ENCODE data around the gene ADNP2. TPM values are rescaled to one million over a fixed set of nuclear protein-coding genes. Genes with fewer than 3 reads are reported as not detected.

ADNP2 gene
- total and polyA plus RNA-seq, 2 of the 4 experiments (the other 2 are of a cell fraction) = 5.6 to 18.3 TPM

DNA sequence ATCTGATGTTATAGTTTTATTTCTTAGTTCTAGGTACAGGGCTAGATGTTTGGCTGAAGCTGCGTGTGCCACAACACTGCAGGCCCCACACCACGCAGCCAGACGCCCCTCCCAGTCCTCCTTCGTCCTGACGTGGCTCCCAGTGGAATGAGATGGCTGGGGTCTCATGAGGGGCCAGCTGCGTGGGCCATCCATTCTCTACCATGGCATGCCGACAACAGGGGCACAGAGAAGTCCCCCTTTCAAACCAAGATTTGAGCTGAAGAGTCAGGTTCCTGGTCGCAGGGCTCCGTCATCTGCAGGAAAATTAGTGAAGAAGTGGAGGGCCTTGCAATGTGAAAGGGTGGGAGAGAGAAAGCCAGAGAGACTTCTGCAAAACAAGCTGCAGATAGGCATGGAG is 73.8 kb downstream of the ADNP2 start:
- Histone ChIP-seq H2AFZ (replicated peaks; ENCODE audit: low read length, poor library complexity) (no peak overlapping the region), H4K5ac (ENCODE audit: low read depth, low read length) (no peak overlapping the region), H3K23ac (ENCODE audit: low read depth, low read length) (no peak overlapping the region), H3K9me1 (ENCODE audit: insufficient read depth, low read length) (peaks cover 3% of the 10 kb centered on the region; the same call in 1 of the 2 replicates), H4K8ac (ENCODE audit: low read depth in 2 of 2, low read length in 2 of 2) (no peak overlapping the region), H3K4me2 (ENCODE audit: low read depth, low read length) (no peak overlapping the region), H3K14ac (replicated peaks; ENCODE audit: low read depth, low read length) (no peak overlapping the region), H2BK5ac (ENCODE audit: low read depth, low read length, poor library complexity, severe bottlenecking) (no peak overlapping the region), H3K36me3 (ENCODE audit: control insufficient read depth, insufficient read depth, low read length) (no peaks in the 10 kb centered on the region), H3K4me1 (ENCODE audit: control insufficient read depth, insufficient read depth, low read length) (no peaks in the 10 kb centered on the region; the same call in 1 of the 2 replicates), H3K4me3 (ENCODE audit: insufficient read depth, low read depth, low read length) (no peak overlapping the region), H3K9me3 (ENCODE audit: control insufficient read depth, insufficient read depth, low read length) (no peaks in the 10 kb centered on the region), H2AK5ac (ENCODE audit: low read depth, low read length) (no peak overlapping the region), H2BK15ac (ENCODE audit: low read depth, low read length) (no peak overlapping the region), H3K79me1 (ENCODE audit: low read depth in 1 of 2, low read length in 2 of 2) (peaks cover 0 to 6% of the 10 kb centered on the region in 2 experiments; a peak in 2 of 4 replicates), H2BK20ac (ENCODE audit: low read depth, low read length) (no peak overlapping the region), H3K18ac (ENCODE audit: low read depth, low read length) (no peak overlapping the region), H2BK120ac (ENCODE audit: low read depth, low read length) (no peak overlapping the region), H3K27ac (ENCODE audit: insufficient read depth, low read length) (no peak overlapping the region), H2AK9ac (replicated peaks; ENCODE audit: low read depth, low read length, poor library complexity) (no peak overlapping the region), H3K27me3 (ENCODE audit: control insufficient read depth, insufficient read depth, low read length) (no peaks in the 10 kb centered on the region), H4K20me1 (ENCODE audit: insufficient read depth, low read length) (peaks cover 3% of the 10 kb centered on the region; the same call in 1 of the 2 replicates), H3K56ac (ENCODE audit: extremely low read depth, insufficient read depth, low read length) (no peak overlapping the region), H4K91ac (ENCODE audit: insufficient read depth, low read depth, low read length) (no peak overlapping the region), H3K9ac (ENCODE audit: low read depth, low read length) (no peak overlapping the region), H3K4ac (ENCODE audit: low read depth, low read length) (no peak overlapping the region)
- POLR2A ChIA-PET (ENCODE audit: unreplicated experiment) = no interaction called here
- WGBS, 2 experiments (ENCODE audit: extremely low coverage in 2 of 2, insufficient read length in 1 of 2) = 80% methylated on average over 6 of the region's 9 CpGs; no CpG with 5 or more reads in 1 of the 2 experiments
- dilution Hi-C loops (cut with HindIII; ENCODE audit: low sequenced_read_pairs, unreplicated experiment) (no loop called here), in situ Hi-C loops (cut with MboI; ENCODE audit: low sequenced_read_pairs) (no loop called here), intact Hi-C loops (cut with micrococcal nuclease) (no loop called here)
- TF ChIP-seq CHD1 (IDR thresholded peaks at IDR 0.05; ENCODE audit: low read depth, low read length) (no peak), MAFK (IDR thresholded peaks at IDR 0.05; ENCODE audit: low read depth, low read length) (no peak), CEBPB (IDR thresholded peaks at IDR 0.05; ENCODE audit: low read depth, low read length) (no peak)
- TF ChIP-seq, protein P1, sequence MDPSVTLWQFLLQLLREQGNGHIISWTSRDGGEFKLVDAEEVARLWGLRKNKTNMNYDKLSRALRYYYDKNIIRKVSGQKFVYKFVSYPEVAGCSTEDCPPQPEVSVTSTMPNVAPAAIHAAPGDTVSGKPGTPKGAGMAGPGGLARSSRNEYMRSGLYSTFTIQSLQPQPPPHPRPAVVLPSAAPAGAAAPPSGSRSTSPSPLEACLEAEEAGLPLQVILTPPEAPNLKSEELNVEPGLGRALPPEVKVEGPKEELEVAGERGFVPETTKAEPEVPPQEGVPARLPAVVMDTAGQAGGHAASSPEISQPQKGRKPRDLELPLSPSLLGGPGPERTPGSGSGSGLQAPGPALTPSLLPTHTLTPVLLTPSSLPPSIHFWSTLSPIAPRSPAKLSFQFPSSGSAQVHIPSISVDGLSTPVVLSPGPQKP (IDR thresholded peaks at IDR 0.05; ENCODE audit: borderline replicate concordance, low read depth, low read length) = no peak
- DNase-seq = no peak
- CTCF ChIA-PET = interaction anchor here (1.5 kb wide), 1 partner anchor 25 kb away, joined by 4 read pairs; no protein-coding TSS in a partner anchor
- ATAC-seq (ENCODE audit: low read depth) = no peak
- BruUV-seq (replicated peaks) = no TSS peak

Data from IMR-90 (cell line).